ENCODE measurements around the gene MTRF1.
"Not testable (repeated sequence)": the region's sequence is repeated elsewhere in the genome, so short reads cannot be mapped to it uniquely, and the experiment has no call there.

The MTRF1 gene

GRCh38 chr13:41178040-41178439 is 85.3 kb downstream of the MTRF1 start:
- no peak for DNase-seq (ENCODE audit: low read depth in 2 of 3, low spot score in 2 of 3)

- no peak for DNase-seq (ENCODE audit: low read depth in 2 of 3, low spot score in 2 of 3)
These were observed 85.8 kb downstream of the MTRF1 start for GRCh38 chr13:41177616-41178015.

GRCh38 chr13:41175576-41175975 is 87.8 kb downstream of the MTRF1 start:
- not testable (repeated sequence) for DNase-seq (ENCODE audit: low read depth in 2 of 3, low spot score in 2 of 3)

Data from activated CD8-positive, alpha-beta memory T cell treated with anti-CD3 and anti-CD28 coated beads for 48 hours (primary cell).